Hepatocyte (in vitro differentiated cells): Measurements from ENCODE around the gene ABLIM2.

Source experiments
- EZH2phosphoT487 ChIP-seq: fragments of 200-600 bp; sonication (generic); IDR thresholded peaks from one replicate; pipeline ENCODE4 v1.6.1; 2018; ENCODE audit warnings: antibody characterized with exemption, mild to moderate bottlenecking, low read depth, moderate library complexity; ENCODE audit not compliant: unreplicated experiment, severe bottlenecking
- TF ChIP-seq, protein P1 (sequence below): fragments of 200-600 bp; sonication (generic); IDR thresholded peaks from 2 replicates; pipeline ENCODE4 v1.5.1; 2016; ENCODE audit warnings: antibody characterized with exemption, mild to moderate bottlenecking; ENCODE audit not compliant: poor library complexity

DNA sequence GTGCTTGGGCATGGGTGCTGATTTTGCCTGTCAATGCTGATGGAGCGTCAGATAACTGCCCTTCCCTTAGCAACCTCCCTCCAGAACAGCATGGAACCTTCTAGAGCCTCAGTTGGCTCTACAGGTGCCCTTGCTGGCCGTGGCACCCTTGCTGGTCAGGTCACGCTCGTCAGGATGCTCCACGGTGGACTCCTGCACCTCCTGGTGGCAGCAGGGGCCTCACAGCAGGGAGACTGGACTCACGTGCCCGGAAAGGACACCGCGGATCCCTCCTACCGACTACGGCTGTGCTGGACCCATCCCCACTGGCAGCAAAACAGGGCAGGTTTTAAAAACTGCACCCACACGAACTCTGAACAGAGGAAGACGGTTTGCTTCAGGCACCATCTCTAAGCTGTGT is 136.8 kb downstream of the ABLIM2 start:
- TF ChIP-seq, protein P1, sequence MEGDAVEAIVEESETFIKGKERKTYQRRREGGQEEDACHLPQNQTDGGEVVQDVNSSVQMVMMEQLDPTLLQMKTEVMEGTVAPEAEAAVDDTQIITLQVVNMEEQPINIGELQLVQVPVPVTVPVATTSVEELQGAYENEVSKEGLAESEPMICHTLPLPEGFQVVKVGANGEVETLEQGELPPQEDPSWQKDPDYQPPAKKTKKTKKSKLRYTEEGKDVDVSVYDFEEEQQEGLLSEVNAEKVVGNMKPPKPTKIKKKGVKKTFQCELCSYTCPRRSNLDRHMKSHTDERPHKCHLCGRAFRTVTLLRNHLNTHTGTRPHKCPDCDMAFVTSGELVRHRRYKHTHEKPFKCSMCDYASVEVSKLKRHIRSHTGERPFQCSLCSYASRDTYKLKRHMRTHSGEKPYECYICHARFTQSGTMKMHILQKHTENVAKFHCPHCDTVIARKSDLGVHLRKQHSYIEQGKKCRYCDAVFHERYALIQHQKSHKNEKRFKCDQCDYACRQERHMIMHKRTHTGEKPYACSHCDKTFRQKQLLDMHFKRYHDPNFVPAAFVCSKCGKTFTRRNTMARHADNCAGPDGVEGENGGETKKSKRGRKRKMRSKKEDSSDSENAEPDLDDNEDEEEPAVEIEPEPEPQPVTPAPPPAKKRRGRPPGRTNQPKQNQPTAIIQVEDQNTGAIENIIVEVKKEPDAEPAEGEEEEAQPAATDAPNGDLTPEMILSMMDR: no peak
- no peak for TF ChIP-seq EZH2phosphoT487
